GM10266 (cell line): ENCODE data around the gene KIR2DL4.
"Not testable (repeated sequence)": the region's sequence is repeated elsewhere in the genome, so short reads cannot be mapped to it uniquely, and the experiment has no call there.

Experiments
- DNase-seq: peaks from one replicate; pipeline ENCODE4 v3.0.0; 2012; ENCODE audit errors: extremely low spot score
- CTCF ChIP-seq: IDR thresholded peaks from 2 replicates; pipeline ENCODE4 v1.5.1; 2012; ENCODE audit warnings: mild to moderate bottlenecking, low read depth; ENCODE audit not compliant: control insufficient read depth, insufficient read depth; ENCODE audit errors: missing control alignments

The KIR2DL4 gene

GRCh38 chr19:54803410-54803809 lies at the start of gene KIR2DL4:
Gene KIR2DL4 (plus strand): TSS chr19:54803610. CDS start chr19:54803652, 42 bp downstream.
- no peak for TF ChIP-seq CTCF

GRCh38 chr19:54756204-54757110 lies 47.0 kb upstream of the KIR2DL4 start:
- DNase-seq, result not testable (repeated sequence)

More at GRCh38 chr19:54803410-54803809, at the start of gene KIR2DL4:
- no peak for DNase-seq

GRCh38 chr19:54758577-54758976 lies 44.8 kb upstream of the KIR2DL4 start:
- not testable (repeated sequence) for DNase-seq

- DNase-seq, result not testable (repeated sequence)
Measured at GRCh38 chr19:54764219-54764618, 39.2 kb upstream of the KIR2DL4 start.

GRCh38 chr19:54766464-54766863 lies 36.9 kb upstream of the KIR2DL4 start:
- DNase-seq, result not testable (repeated sequence)

- DNase-seq, result not testable (repeated sequence)
Measured at GRCh38 chr19:54769646-54770045, 33.8 kb upstream of the KIR2DL4 start, which contains the start of gene KIR2DL1. Gene KIR2DL1 (plus strand): TSS chr19:54769793. CDS start chr19:54769851, 58 bp downstream.

- DNase-seq, result not testable (repeated sequence)
Measured at GRCh38 chr19:54770511-54770910, 32.9 kb upstream of the KIR2DL4 start.

- DNase-seq, result not testable (repeated sequence)
Measured at GRCh38 chr19:54771018-54771960, 32.1 kb upstream of the KIR2DL4 start.

GRCh38 chr19:54772666-54773065 lies 30.7 kb upstream of the KIR2DL4 start:
- DNase-seq, result not testable (repeated sequence)

GRCh38 chr19:54775095-54775815 lies 28.2 kb upstream of the KIR2DL4 start:
- not testable (repeated sequence) for DNase-seq

GRCh38 chr19:54775830-54776229 lies 27.6 kb upstream of the KIR2DL4 start:
- DNase-seq, result not testable (repeated sequence)

GRCh38 chr19:54777851-54778250 lies 25.6 kb upstream of the KIR2DL4 start:
- not testable (repeated sequence) for DNase-seq

GRCh38 chr19:54778896-54779295 lies 24.5 kb upstream of the KIR2DL4 start:
- not testable (repeated sequence) for DNase-seq

GRCh38 chr19:54782916-54783315 lies 20.5 kb upstream of the KIR2DL4 start:
- not testable (repeated sequence) for DNase-seq

- DNase-seq, result not testable (repeated sequence)
Measured at GRCh38 chr19:54786091-54786723, 17.2 kb upstream of the KIR2DL4 start.

GRCh38 chr19:54788154-54788553 lies 15.3 kb upstream of the KIR2DL4 start:
- DNase-seq, result not testable (repeated sequence)
